GM15510 (cell line): ENCODE results near the gene CDC45.

Source experiments
- POLR2A ChIP-seq: IDR thresholded peaks from 3 replicates; pipeline ENCODE4 v1.6.1; 2011; ENCODE audit warnings: borderline replicate concordance; ENCODE audit not compliant: insufficient read length; ENCODE audit errors: extremely low read depth

The CDC45 gene

GRCh38 chr22:19522881-19523239 lies 43.1 kb downstream of the CDC45 start:
- no peak for TF ChIP-seq POLR2A

- no peak for TF ChIP-seq POLR2A
These were observed 43.8 kb downstream of the CDC45 start for GRCh38 chr22:19523240-19524169.

- TF ChIP-seq POLR2A = no peak
These were observed 44.7 kb downstream of the CDC45 start, which contains the start of gene CLDN5 for GRCh38 chr22:19524170-19525115. Gene CLDN5, minus strand, starts transcription at chr22:19524410. Its CDS starts 155 bp downstream, at chr22:19524255.

- TF ChIP-seq POLR2A = no peak
These were observed 45.5 kb downstream of the CDC45 start for GRCh38 chr22:19525116-19525660.

- no peak for TF ChIP-seq POLR2A
These were observed 45.9 kb downstream of the CDC45 start for GRCh38 chr22:19525666-19526065.

- no peak for TF ChIP-seq POLR2A
These were observed 46.5 kb downstream of the CDC45 start for GRCh38 chr22:19526076-19526701.

GRCh38 chr22:19526702-19527111 lies 47.0 kb downstream of the CDC45 start:
- no peak for TF ChIP-seq POLR2A

GRCh38 chr22:19527321-19527721 lies 47.6 kb downstream of the CDC45 start:
- TF ChIP-seq POLR2A = no peak

- no peak for TF ChIP-seq POLR2A
These were observed 48.2 kb downstream of the CDC45 start for GRCh38 chr22:19527861-19528417.

GRCh38 chr22:19529811-19530210 lies 50.1 kb downstream of the CDC45 start:
- TF ChIP-seq POLR2A = no peak

GRCh38 chr22:19530751-19531150 lies 51.0 kb downstream of the CDC45 start:
- TF ChIP-seq POLR2A = no peak

- no peak for TF ChIP-seq POLR2A
These were observed 53.4 kb downstream of the CDC45 start for GRCh38 chr22:19533049-19533626.

- TF ChIP-seq POLR2A = no peak
These were observed 54.1 kb downstream of the CDC45 start for GRCh38 chr22:19533857-19534256.

GRCh38 chr22:19535001-19535400 lies 55.3 kb downstream of the CDC45 start:
- no peak for TF ChIP-seq POLR2A

- TF ChIP-seq POLR2A = no peak
These were observed 56.8 kb downstream of the CDC45 start for GRCh38 chr22:19536564-19536963.
